Ascending aorta (tissue), 2 donors: ENCODE results near the gene MMD2. TPM values are rescaled to one million over a fixed set of nuclear protein-coding genes. Genes with fewer than 3 reads are reported as not detected.

Experiments used
- DNase-seq, 2 donors: peaks; one replicate each; pipeline ENCODE4 v3.0.0-alpha.2; 2019; ENCODE audit warnings: low spot score in 2 of 2
- H3K27ac ChIP-seq, 2 donors: fragments of 200-600 bp; sonication (generic); one replicate each; pipeline ENCODE4 v1.5.1; 2016 to 2017; ENCODE audit warnings: mild to moderate bottlenecking in 1 of 2
- H3K27me3 ChIP-seq: fragments of 200-600 bp; sonication (generic); one replicate; pipeline ENCODE4 v1.5.1; 2017
- H3K36me3 ChIP-seq, 2 donors: fragments of 200-600 bp; sonication (generic); one replicate each; pipeline ENCODE4 v1.5.1; 2016
- H3K4me1 ChIP-seq, 2 donors: fragments of 200-600 bp; sonication (generic); one replicate each; pipeline ENCODE4 v1.5.1; 2016 to 2017; ENCODE audit warnings: mild to moderate bottlenecking in 1 of 2
- H3K4me3 ChIP-seq, 2 donors: fragments of 200-600 bp; sonication (generic); one replicate each; pipeline ENCODE4 v1.5.1; 2016 to 2017; ENCODE audit warnings: mild to moderate bottlenecking in 1 of 2
- H3K9me3 ChIP-seq, 2 donors: fragments of 200-600 bp; sonication (generic); one replicate each; pipeline ENCODE4 v1.5.1; 2016
- CTCF ChIP-seq, 3 experiments: fragments of 200-600 bp in 2 of 3; fragments of 450-650 bp in 1 of 3; sonication (generic) in 2 of 3; IDR thresholded peaks; one replicate each; pipeline ENCODE4 v1.5.1; 2016 to 2019; ENCODE audit warnings: antibody characterized with exemption in 3 of 3, mild to moderate bottlenecking in 1 of 3, moderate library complexity in 1 of 3
- intact Hi-C: fragments of 100-400 bp; cut with DNase I; formaldehyde crosslinking; loops from one replicate; pipeline ENCODE4 v1.15.1; 2023
- total RNA-seq: library from RNA; depleted of rRNA; stranded (reverse); fragments of >200 nt; gene quantifications from one replicate; pipeline ENCODE4 v1.1.0, GENCODE V29; 2016

The MMD2 gene
- total RNA-seq, result not detected

- Histone ChIP-seq H3K27me3 (peaks cover 11% of the 10 kb centered on the region), H3K27ac (no peak within 1 kb of the TSS), H3K4me1 (peaks cover 5 to 7% of the 10 kb centered on the region in 2 donors), H3K9me3 (no peaks in the 10 kb centered on the region), H3K4me3 (peak within 1 kb of the TSS; percentile 58 to 69), H3K36me3 (no peaks in the 10 kb centered on the region)
- no peak for TF ChIP-seq CTCF (IDR thresholded peaks at IDR 0.05)
- intact Hi-C loops, result no loop called here
- peak in 1 of 2 donors; percentile 18 for DNase-seq
Measured at GRCh38 chr7:4958477-4959301, at the start of gene MMD2. Gene MMD2 (minus strand): TSS chr7:4959187. CDS start chr7:4959017, 170 bp downstream.

- Histone ChIP-seq H3K4me1 (no peaks in the 10 kb centered on the region), H3K4me3 (no peak overlapping the region), H3K27me3 (no peaks in the 10 kb centered on the region), H3K9me3 (no peaks in the 10 kb centered on the region), H3K27ac (no peak overlapping the region), H3K36me3 (peaks cover 10 to 54% of the 10 kb centered on the region in 2 donors)
- no peak for DNase-seq
- no peak for TF ChIP-seq CTCF (IDR thresholded peaks at IDR 0.05)
- intact Hi-C loops, result no loop called here
Measured at GRCh38 chr7:5005066-5005465, 46.1 kb upstream of the MMD2 start.

GRCh38 chr7:5001911-5002310 is 42.9 kb upstream of the MMD2 start:
- Histone ChIP-seq H3K4me3 (no peak overlapping the region), H3K27ac (no peak overlapping the region), H3K9me3 (no peaks in the 10 kb centered on the region), H3K36me3 (peaks cover 22 to 51% of the 10 kb centered on the region in 2 donors), H3K4me1 (no peaks in the 10 kb centered on the region), H3K27me3 (no peaks in the 10 kb centered on the region)
- intact Hi-C loops, result no loop called here
- DNase-seq, result no peak
- no peak for TF ChIP-seq CTCF (IDR thresholded peaks at IDR 0.05)

GRCh38 chr7:5001003-5001402 is 42.0 kb upstream of the MMD2 start:
- peaks cover 24 to 57% of the 10 kb centered on the region in 2 donors for H3K36me3 ChIP-seq
- no peaks in the 10 kb centered on the region for H3K9me3 ChIP-seq
- H3K4me1 ChIP-seq, result no peaks in the 10 kb centered on the region
- H3K27me3 ChIP-seq, result no peaks in the 10 kb centered on the region
- no peak overlapping the region for H3K4me3 ChIP-seq
- intact Hi-C loops, result no loop called here
- TF ChIP-seq CTCF (IDR thresholded peaks at IDR 0.05), result no peak
- DNase-seq, result no peak
- H3K27ac ChIP-seq, result no peak overlapping the region

GRCh38 chr7:4999369-4999950 is 40.5 kb upstream of the MMD2 start:
- Histone ChIP-seq H3K9me3 (no peaks in the 10 kb centered on the region), H3K4me3 (no peak overlapping the region), H3K4me1 (no peaks in the 10 kb centered on the region), H3K27me3 (no peaks in the 10 kb centered on the region), H3K36me3 (peaks cover 29 to 61% of the 10 kb centered on the region in 2 donors), H3K27ac (no peak overlapping the region)
- intact Hi-C loops, result no loop called here
- no peak for TF ChIP-seq CTCF (IDR thresholded peaks at IDR 0.05)
- no peak for DNase-seq
